A549 treated with Mapracorat at 1 μM for 4 hours (cell line): ENCODE measurements around the gene BID. TPM values are rescaled to one million over a fixed set of nuclear protein-coding genes. Genes with fewer than 3 reads are reported as not detected.

Source experiments
- total RNA-seq: library from RNA; stranded (reverse); fragments of 200-300 nt; extraction: Qiagen RNA extraction; gene quantifications from 5 replicates; pipeline ENCODE4 v1.2.3, GENCODE V29; 2022

The BID gene
- total RNA-seq, result 54.0 to 88.5 TPM (median 75.5 TPM) in 5 replicates

DNA sequence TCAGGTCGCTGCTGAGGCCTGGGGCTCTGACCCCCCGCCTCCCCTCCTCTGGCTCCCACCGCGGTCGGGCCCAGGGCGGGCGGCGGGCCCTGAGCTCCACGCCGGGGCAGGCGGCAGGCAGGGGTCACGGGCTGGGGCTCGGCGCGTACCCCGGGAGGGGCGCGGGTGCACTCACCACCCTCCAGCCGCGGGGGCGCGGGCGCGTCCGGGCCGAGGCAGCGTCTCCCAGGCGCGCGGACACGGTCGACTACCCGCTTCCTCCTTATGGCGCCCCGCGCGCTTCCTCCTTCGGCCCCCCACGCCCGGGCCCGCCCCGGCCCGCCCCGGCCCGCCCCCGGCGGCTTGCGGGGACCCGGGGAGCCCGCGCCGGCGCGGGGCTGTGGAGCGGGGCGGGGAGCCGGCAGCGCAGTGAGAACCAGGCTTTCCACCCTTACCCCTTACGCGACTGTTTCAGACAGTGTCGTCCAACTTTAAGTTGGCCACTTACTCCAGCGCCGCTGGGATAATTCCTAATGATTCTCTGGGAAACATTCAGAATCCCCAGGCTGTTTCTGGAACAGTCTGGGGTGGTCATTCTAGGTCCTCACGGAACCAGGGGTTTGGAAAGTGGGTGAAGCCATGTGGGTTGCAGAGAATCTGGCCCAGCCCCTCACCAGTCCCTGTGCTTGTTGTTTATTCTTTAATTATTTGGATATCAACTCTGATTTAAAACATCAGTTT lies at the start of gene BID:
Gene BID (minus strand): TSS at position 264 of the 720 bp plus-strand sequence. CDS start 24,353 bp downstream, outside the sequence.

Other genes with a start within 250 kb of the BID start
- gene SLC25A18, start 211.0 kb downstream of the BID start, total RNA-seq, result 0.13 to 0.45 TPM (median 0.29 TPM) in 5 replicates
- 114 to 134 TPM (median 121 TPM) in 5 replicates for gene ATP6V1E1, start 145.7 kb downstream of the BID start, total RNA-seq
- gene BCL2L13, start 135.7 kb downstream of the BID start, total RNA-seq, result 25.5 to 35.0 TPM (median 32.2 TPM) in 5 replicates